ENCODE data around the gene MACROD2. TPM values are rescaled to one million over a fixed set of nuclear protein-coding genes. Genes with fewer than 3 reads are reported as not detected.
"Not testable (repeated sequence)": the region's sequence is repeated elsewhere in the genome, so short reads cannot be mapped to it uniquely, and the experiment has no call there.

Gene MACROD2
- total RNA-seq, 5 donors from 2014 or later (not counting 1 experiment from before 2014, with no cell fraction given): 0.23 to 1.3 (median 0.51) TPM; not detected in 2

DNA sequence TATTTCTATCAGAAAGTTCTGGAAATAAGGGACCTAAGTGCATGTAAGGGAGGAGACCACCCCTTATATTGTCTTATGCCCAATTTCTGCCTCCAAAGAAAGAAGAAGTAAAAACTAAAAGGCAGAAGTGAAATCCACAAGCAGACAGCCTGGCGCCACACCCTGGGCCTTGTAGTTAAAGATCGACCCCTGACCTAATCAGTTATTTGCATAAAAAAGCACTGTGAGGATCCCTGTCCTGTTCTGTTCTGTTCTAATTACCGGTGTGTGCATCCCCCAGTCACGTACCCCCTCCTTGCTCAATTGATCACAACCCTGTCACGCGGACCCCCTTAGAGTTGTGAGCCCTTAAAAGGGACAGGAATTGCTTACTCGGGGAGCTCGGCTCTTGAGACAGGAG, 1812.5 kb downstream of the MACROD2 start:
- DNase-seq: peak in 1 of 35 experiments; percentile 1
- H3K36me3 ChIP-seq (ENCODE audit: control insufficient read depth in 2 of 2, extremely low read depth in 1 of 2, insufficient read depth in 1 of 2, low read length in 1 of 2); H3K9me3 ChIP-seq; H3K27ac Mint-ChIP-seq; H3K4me3 ChIP-seq (ENCODE audit: control insufficient read depth in 1 of 2, extremely low read depth in 1 of 2, low read length in 1 of 2); H3K27me3 ChIP-seq (replicated peaks in 1 of 2; ENCODE audit: control insufficient read depth in 2 of 2, extremely low read depth in 1 of 2, insufficient read depth in 2 of 2, low read length in 1 of 2); ATAC-seq (replicated peaks in 1 of 4); CTCF ChIA-PET; H3K27ac ChIP-seq (ENCODE audit: low read length); H3K4me1 ChIP-seq (ENCODE audit: control insufficient read depth in 1 of 2, extremely low read depth in 1 of 2, insufficient read depth in 2 of 2, low read length in 2 of 2); H3K36me3 Mint-ChIP-seq; H3K4me1 Mint-ChIP-seq; H3K4me3 Mint-ChIP-seq; H3K27me3 Mint-ChIP-seq: not testable (repeated sequence)
- H3K9me3 Mint-ChIP-seq: peaks cover 6 to 12% (median 8%) of the 10 kb centered on the region in 3 donors
- POLR2A ChIA-PET: interaction anchor here in 1 of 2 donors (0.6 kb wide), 1 partner anchor 11 kb away, joined by 3 read pairs; no protein-coding TSS in a partner anchor
- 72% methylated on average over 8 of the region's 8 CpGs for WGBS (ENCODE audit: insufficient coverage)

- CTCF ChIA-PET: no interaction called here
Measured at GRCh38 chr20:15811951-15812350, 1816.6 kb downstream of the MACROD2 start.

GRCh38 chr20:15812696-15813095, 1817.4 kb downstream of the MACROD2 start:
- no peak for DNase-seq
- no peaks in the 10 kb centered on the region for H3K36me3 ChIP-seq (ENCODE audit: control insufficient read depth in 2 of 2, extremely low read depth in 1 of 2, insufficient read depth in 1 of 2, low read length in 1 of 2)
- no peak overlapping the region for H3K4me3 ChIP-seq (ENCODE audit: control insufficient read depth in 1 of 2, extremely low read depth in 1 of 2, low read length in 1 of 2)
- Mint-ChIP-seq H3K4me1 (no peaks in the 10 kb centered on the region), H3K36me3 (no peaks in the 10 kb centered on the region), H3K4me3 (no peak overlapping the region), H3K9me3 (peaks cover 0 to 5% (median 4%) of the 10 kb centered on the region in 3 donors), H3K27me3 (no peaks in the 10 kb centered on the region), H3K27ac (no peak overlapping the region)
- ChIA-PET POLR2A (no interaction called here), CTCF (no interaction called here)
- H3K27me3 ChIP-seq (replicated peaks in 1 of 2; ENCODE audit: control insufficient read depth in 2 of 2, extremely low read depth in 1 of 2, insufficient read depth in 2 of 2, low read length in 1 of 2): no peaks in the 10 kb centered on the region
- no CpG with 5 or more reads among the region's 1 CpG for WGBS (ENCODE audit: insufficient coverage)
- no peak for ATAC-seq (replicated peaks in 1 of 4)
- H3K27ac ChIP-seq (ENCODE audit: low read length): no peak overlapping the region
- no peaks in the 10 kb centered on the region for H3K9me3 ChIP-seq
- H3K4me1 ChIP-seq (ENCODE audit: control insufficient read depth in 1 of 2, extremely low read depth in 1 of 2, insufficient read depth in 2 of 2, low read length in 2 of 2): no peaks in the 10 kb centered on the region

More at GRCh38 chr20:15811951-15812350, 1816.6 kb downstream of the MACROD2 start:
- H3K4me1 ChIP-seq (ENCODE audit: control insufficient read depth in 1 of 2, extremely low read depth in 1 of 2, insufficient read depth in 2 of 2, low read length in 2 of 2): no peaks in the 10 kb centered on the region
- Mint-ChIP-seq H3K27me3 (no peaks in the 10 kb centered on the region), H3K27ac (no peak overlapping the region), H3K36me3 (no peaks in the 10 kb centered on the region), H3K9me3 (peaks cover 0 to 9% (median 8%) of the 10 kb centered on the region in 3 donors), H3K4me1 (no peaks in the 10 kb centered on the region), H3K4me3 (no peak overlapping the region)
- 50% methylated on average over 1 of the region's 2 CpGs for WGBS (ENCODE audit: insufficient coverage)
- DNase-seq (no peak), ATAC-seq (replicated peaks in 1 of 4) (no peak)
- H3K36me3 ChIP-seq (ENCODE audit: control insufficient read depth in 2 of 2, extremely low read depth in 1 of 2, insufficient read depth in 1 of 2, low read length in 1 of 2): no peaks in the 10 kb centered on the region
- POLR2A ChIA-PET: no interaction called here
- H3K4me3 ChIP-seq (ENCODE audit: control insufficient read depth in 1 of 2, extremely low read depth in 1 of 2, low read length in 1 of 2): no peak overlapping the region
- no peaks in the 10 kb centered on the region for H3K9me3 ChIP-seq
- H3K27me3 ChIP-seq (replicated peaks in 1 of 2; ENCODE audit: control insufficient read depth in 2 of 2, extremely low read depth in 1 of 2, insufficient read depth in 2 of 2, low read length in 1 of 2): no peaks in the 10 kb centered on the region
- H3K27ac ChIP-seq (ENCODE audit: low read length): no peak overlapping the region

- no peaks in the 10 kb centered on the region for H3K27me3 Mint-ChIP-seq
- no peaks in the 10 kb centered on the region for H3K27me3 ChIP-seq (replicated peaks in 1 of 2; ENCODE audit: control insufficient read depth in 2 of 2, extremely low read depth in 1 of 2, insufficient read depth in 2 of 2, low read length in 1 of 2)
- no peak for ATAC-seq (replicated peaks in 1 of 4)
Measured at GRCh38 chr20:15814360-15814759, 1819.0 kb downstream of the MACROD2 start.

DNA sequence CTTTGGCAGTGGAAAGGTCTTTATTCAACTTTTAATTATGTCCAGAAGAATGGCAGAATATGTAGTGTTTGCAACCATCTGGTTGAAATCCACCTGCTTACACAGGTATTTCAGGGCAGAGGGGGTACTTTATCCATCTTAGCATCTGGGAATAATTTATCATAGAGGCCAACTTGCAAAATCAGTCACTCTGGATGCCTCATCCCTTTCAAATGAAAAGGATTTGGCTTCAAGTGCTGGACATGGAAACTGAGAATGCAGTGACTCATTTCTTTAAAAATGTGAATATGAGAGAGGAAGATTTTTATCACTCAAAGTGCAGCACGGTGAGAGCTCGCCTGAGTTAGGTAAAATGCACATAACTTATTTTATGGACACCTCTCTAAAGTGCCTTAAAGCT, 1819.6 kb downstream of the MACROD2 start:
- Mint-ChIP-seq H3K36me3 (no peaks in the 10 kb centered on the region), H3K4me1 (no peaks in the 10 kb centered on the region), H3K27ac (no peak overlapping the region), H3K4me3 (no peak overlapping the region), H3K9me3 (peaks cover 0 to 11% (median 0%) of the 10 kb centered on the region in 3 donors), H3K27me3 (no peaks in the 10 kb centered on the region)
- ChIA-PET CTCF (no interaction called here), POLR2A (no interaction called here)
- no peak for DNase-seq
- no peak for ATAC-seq (replicated peaks in 1 of 4)
- Histone ChIP-seq H3K9me3 (no peaks in the 10 kb centered on the region), H3K27me3 (replicated peaks in 1 of 2; ENCODE audit: control insufficient read depth in 2 of 2, extremely low read depth in 1 of 2, insufficient read depth in 2 of 2, low read length in 1 of 2) (no peaks in the 10 kb centered on the region), H3K4me1 (ENCODE audit: control insufficient read depth in 1 of 2, extremely low read depth in 1 of 2, insufficient read depth in 2 of 2, low read length in 2 of 2) (no peaks in the 10 kb centered on the region), H3K36me3 (ENCODE audit: control insufficient read depth in 2 of 2, extremely low read depth in 1 of 2, insufficient read depth in 1 of 2, low read length in 1 of 2) (no peaks in the 10 kb centered on the region), H3K4me3 (ENCODE audit: control insufficient read depth in 1 of 2, extremely low read depth in 1 of 2, low read length in 1 of 2) (no peak overlapping the region), H3K27ac (ENCODE audit: low read length) (no peak overlapping the region)
- no CpG with 5 or more reads among the region's 2 CpGs for WGBS (ENCODE audit: insufficient coverage)

More at GRCh38 chr20:15814360-15814759, 1819.0 kb downstream of the MACROD2 start:
- ChIA-PET POLR2A (no interaction called here), CTCF (no interaction called here)
- no peak overlapping the region for H3K27ac ChIP-seq (ENCODE audit: low read length)
- Mint-ChIP-seq H3K36me3 (no peaks in the 10 kb centered on the region), H3K27ac (no peak overlapping the region), H3K4me3 (no peak overlapping the region), H3K4me1 (no peaks in the 10 kb centered on the region), H3K9me3 (peaks cover 0 to 9% (median 0%) of the 10 kb centered on the region in 3 donors)
- DNase-seq: no peak
- no peak overlapping the region for H3K4me3 ChIP-seq (ENCODE audit: control insufficient read depth in 1 of 2, extremely low read depth in 1 of 2, low read length in 1 of 2)
- no peaks in the 10 kb centered on the region for H3K36me3 ChIP-seq (ENCODE audit: control insufficient read depth in 2 of 2, extremely low read depth in 1 of 2, insufficient read depth in 1 of 2, low read length in 1 of 2)
- no peaks in the 10 kb centered on the region for H3K9me3 ChIP-seq
- H3K4me1 ChIP-seq (ENCODE audit: control insufficient read depth in 1 of 2, extremely low read depth in 1 of 2, insufficient read depth in 2 of 2, low read length in 2 of 2): no peaks in the 10 kb centered on the region

DNA sequence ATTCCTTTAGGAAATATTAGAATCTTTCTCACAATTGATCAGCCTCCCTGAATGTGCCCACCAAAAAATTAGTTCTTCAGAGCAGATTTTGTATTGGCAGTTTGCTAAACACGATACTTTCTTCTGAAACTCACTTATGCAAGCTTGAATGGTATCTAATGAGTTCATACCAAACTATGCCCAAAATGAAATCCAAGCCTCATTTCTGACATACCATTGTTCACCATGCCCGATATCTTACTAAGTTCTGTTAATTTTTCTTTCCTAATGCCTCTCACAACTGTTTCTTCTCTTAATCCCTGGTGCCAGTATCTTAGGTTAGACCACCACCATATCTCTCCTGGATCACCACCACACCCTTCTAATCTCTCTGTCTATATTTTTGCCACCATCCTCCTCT, 1822.0 kb downstream of the MACROD2 start:
- H3K9me3 Mint-ChIP-seq: peaks cover 0 to 11% (median 0%) of the 10 kb centered on the region in 3 donors
- H3K27ac Mint-ChIP-seq: no peak overlapping the region
- H3K27ac ChIP-seq (ENCODE audit: low read length): no peak overlapping the region
- H3K36me3 Mint-ChIP-seq: no peaks in the 10 kb centered on the region
- no peaks in the 10 kb centered on the region for H3K4me1 Mint-ChIP-seq
- no peaks in the 10 kb centered on the region for H3K27me3 ChIP-seq (replicated peaks in 1 of 2; ENCODE audit: control insufficient read depth in 2 of 2, extremely low read depth in 1 of 2, insufficient read depth in 2 of 2, low read length in 1 of 2)
- no peaks in the 10 kb centered on the region for H3K4me1 ChIP-seq (ENCODE audit: control insufficient read depth in 1 of 2, extremely low read depth in 1 of 2, insufficient read depth in 2 of 2, low read length in 2 of 2)
- no peak for DNase-seq
- no peaks in the 10 kb centered on the region for H3K36me3 ChIP-seq (ENCODE audit: control insufficient read depth in 2 of 2, extremely low read depth in 1 of 2, insufficient read depth in 1 of 2, low read length in 1 of 2)
- ChIA-PET POLR2A (no interaction called here), CTCF (no interaction called here)
- ATAC-seq (replicated peaks in 1 of 4): no peak
- 82% methylated on average over 2 of the region's 2 CpGs for WGBS (ENCODE audit: insufficient coverage)
- H3K4me3 ChIP-seq (ENCODE audit: control insufficient read depth in 1 of 2, extremely low read depth in 1 of 2, low read length in 1 of 2): no peak overlapping the region
- H3K27me3 Mint-ChIP-seq: no peaks in the 10 kb centered on the region
- H3K9me3 ChIP-seq: no peaks in the 10 kb centered on the region
- no peak overlapping the region for H3K4me3 Mint-ChIP-seq

DNA sequence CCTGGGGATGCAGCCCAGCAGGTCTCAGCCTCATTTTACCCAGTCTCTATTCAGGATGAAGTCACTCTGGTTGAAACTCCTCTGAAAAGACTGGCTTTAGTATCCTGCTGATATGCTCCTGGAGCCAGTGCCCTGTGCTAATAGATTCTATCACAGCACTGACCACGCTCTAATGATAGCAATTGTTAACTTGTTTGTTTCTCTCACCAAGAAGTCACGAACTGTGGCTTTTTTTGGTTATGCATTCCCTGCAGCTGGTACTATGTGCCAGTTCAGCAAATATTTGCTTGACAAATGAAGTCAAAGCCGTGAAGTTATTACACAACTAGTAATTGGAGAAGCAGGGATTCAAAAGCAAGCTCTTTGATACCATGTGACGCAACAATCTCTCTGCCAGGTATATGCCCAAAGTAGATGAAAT, 1823.3 kb downstream of the MACROD2 start:
- no peak overlapping the region for H3K27ac Mint-ChIP-seq
- no peaks in the 10 kb centered on the region for H3K27me3 Mint-ChIP-seq
- Histone ChIP-seq H3K36me3 (ENCODE audit: control insufficient read depth in 2 of 2, extremely low read depth in 1 of 2, insufficient read depth in 1 of 2, low read length in 1 of 2) (no peaks in the 10 kb centered on the region), H3K4me3 (ENCODE audit: control insufficient read depth in 1 of 2, extremely low read depth in 1 of 2, low read length in 1 of 2) (no peak overlapping the region), H3K4me1 (ENCODE audit: control insufficient read depth in 1 of 2, extremely low read depth in 1 of 2, insufficient read depth in 2 of 2, low read length in 2 of 2) (no peaks in the 10 kb centered on the region), H3K27ac (ENCODE audit: low read length) (no peak overlapping the region), H3K27me3 (replicated peaks in 1 of 2; ENCODE audit: control insufficient read depth in 2 of 2, extremely low read depth in 1 of 2, insufficient read depth in 2 of 2, low read length in 1 of 2) (no peaks in the 10 kb centered on the region), H3K9me3 (no peaks in the 10 kb centered on the region)
- CTCF ChIA-PET: no interaction called here
- H3K36me3 Mint-ChIP-seq: no peaks in the 10 kb centered on the region
- DNase-seq: no peak
- POLR2A ChIA-PET: no interaction called here
- ATAC-seq (replicated peaks in 1 of 4): no peak
- no peaks in the 10 kb centered on the region for H3K4me1 Mint-ChIP-seq
- no peak overlapping the region for H3K4me3 Mint-ChIP-seq
- WGBS (ENCODE audit: insufficient coverage): 73% methylated on average over 2 of the region's 4 CpGs
- H3K9me3 Mint-ChIP-seq: peaks cover 0 to 11% (median 0%) of the 10 kb centered on the region in 3 donors

Data from T-cell (primary cell).